SU-DHL-6 (cell line): ENCODE results near the gene DLG2.

Source experiments
- EZH2phosphoT487 ChIP-seq: fragments of 200-600 bp; sonication (generic), shearing (Covaris generic); conservative IDR thresholded peaks from 2 replicates; pipeline ENCODE4 v1.6.1; 2018; ENCODE audit warnings: mild to moderate bottlenecking, antibody characterized with exemption, low read length, moderate library complexity, mixed read lengths
- TF ChIP-seq, protein P1 (sequence below): fragments of 200-600 bp; sonication (generic); IDR thresholded peaks from one replicate; pipeline ENCODE4 v1.5.1; 2017; ENCODE audit warnings: antibody characterized with exemption, mild to moderate bottlenecking, low read length, moderate library complexity; ENCODE audit not compliant: insufficient read depth, poor library complexity, severe bottlenecking

DNA sequence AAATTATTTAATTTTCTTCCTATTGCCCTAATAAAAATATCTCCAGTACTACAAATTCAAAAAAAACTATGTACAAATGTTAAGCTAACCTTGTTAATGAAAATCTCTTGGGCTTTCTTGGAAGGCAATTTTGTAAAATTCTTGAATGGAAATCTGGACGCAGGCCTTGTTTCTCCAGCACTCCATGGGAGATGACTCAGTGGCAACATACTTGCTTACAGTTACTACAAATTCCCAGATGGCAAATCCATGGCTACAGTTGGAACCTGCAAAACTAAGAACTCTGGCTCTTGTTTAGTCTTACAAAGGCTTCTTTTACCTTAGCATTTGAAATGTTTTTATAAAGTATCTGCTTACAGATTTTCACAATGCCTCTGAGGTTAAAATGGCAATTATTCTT, 725.2 kb downstream of the DLG2 start:
- TF ChIP-seq, protein P1, sequence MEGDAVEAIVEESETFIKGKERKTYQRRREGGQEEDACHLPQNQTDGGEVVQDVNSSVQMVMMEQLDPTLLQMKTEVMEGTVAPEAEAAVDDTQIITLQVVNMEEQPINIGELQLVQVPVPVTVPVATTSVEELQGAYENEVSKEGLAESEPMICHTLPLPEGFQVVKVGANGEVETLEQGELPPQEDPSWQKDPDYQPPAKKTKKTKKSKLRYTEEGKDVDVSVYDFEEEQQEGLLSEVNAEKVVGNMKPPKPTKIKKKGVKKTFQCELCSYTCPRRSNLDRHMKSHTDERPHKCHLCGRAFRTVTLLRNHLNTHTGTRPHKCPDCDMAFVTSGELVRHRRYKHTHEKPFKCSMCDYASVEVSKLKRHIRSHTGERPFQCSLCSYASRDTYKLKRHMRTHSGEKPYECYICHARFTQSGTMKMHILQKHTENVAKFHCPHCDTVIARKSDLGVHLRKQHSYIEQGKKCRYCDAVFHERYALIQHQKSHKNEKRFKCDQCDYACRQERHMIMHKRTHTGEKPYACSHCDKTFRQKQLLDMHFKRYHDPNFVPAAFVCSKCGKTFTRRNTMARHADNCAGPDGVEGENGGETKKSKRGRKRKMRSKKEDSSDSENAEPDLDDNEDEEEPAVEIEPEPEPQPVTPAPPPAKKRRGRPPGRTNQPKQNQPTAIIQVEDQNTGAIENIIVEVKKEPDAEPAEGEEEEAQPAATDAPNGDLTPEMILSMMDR: no peak
- TF ChIP-seq EZH2phosphoT487: no peak
